GM13976 (cell line): ENCODE data around the gene TIMM13.

Experiments used
- DNase-seq: peaks from one replicate; pipeline ENCODE4 v3.0.0; 2012; ENCODE audit warnings: low spot score
- CTCF ChIP-seq: IDR thresholded peaks from 2 replicates; pipeline ENCODE4 v1.5.1; 2012; ENCODE audit warnings: borderline replicate concordance, mild to moderate bottlenecking; ENCODE audit not compliant: insufficient read depth; ENCODE audit errors: extremely low read depth, missing control alignments, control extremely low read depth
- in situ Hi-C: fragments of 300-500 bp; cut with MboI; formaldehyde crosslinking; loops from one replicate; pipeline ENCODE4 v1.12.0; 2022; ENCODE audit warnings: low sequenced_read_pairs, mixed read lengths, inconsistent platforms; ENCODE audit not compliant: unreplicated experiment

The TIMM13 gene

DNA sequence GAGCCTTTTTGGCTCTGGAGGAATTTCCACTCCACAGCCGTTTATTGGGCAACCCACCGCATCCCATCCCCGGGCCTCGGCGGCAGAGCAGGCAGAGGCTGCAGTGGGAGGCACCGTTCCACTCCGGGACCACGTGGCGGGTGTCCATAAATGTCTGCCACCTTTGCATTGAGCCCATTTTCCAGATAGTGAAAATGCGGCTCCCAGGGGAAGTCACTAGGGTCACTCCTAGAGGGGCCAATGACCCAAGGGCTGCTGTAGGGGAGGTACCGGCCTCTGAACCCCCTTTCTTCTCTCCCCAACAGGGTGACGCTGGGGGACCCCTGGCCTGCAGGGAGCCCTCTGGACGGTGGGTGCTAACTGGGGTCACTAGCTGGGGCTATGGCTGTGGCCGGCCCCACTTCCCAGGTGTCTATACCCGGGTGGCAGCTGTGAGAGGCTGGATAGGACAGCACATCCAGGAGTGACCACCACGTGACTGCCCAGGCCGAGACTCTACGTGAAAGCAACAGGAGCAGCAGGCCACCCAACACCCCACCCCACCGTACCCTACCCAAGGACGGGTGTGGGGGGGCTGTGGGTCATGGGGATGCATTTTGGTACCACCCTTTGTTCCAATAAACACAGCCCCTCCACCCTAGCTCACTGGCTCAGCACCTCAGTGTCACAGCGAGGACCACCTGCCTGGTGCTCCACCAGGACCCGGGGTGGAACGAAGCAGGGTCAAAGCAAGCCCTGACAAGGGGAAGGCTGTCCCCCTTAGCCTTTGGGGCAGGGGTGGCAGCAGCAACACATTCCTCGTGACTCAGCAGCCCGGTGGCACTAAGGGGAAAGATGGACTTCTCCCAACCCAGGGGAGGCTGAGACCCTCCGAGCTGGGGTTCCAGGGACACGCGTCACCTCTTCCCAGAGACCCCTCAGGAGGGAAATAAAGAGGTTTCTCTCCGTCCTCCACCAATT, 1.5 kb downstream of the TIMM13 start:
- in situ Hi-C loops = no loop called here
- no peak for TF ChIP-seq CTCF
- no peak for DNase-seq

GRCh38 chr19:2424686-2425621, 2.4 kb downstream of the TIMM13 start:
- in situ Hi-C loops = no loop called here
- no peak for DNase-seq
- TF ChIP-seq CTCF = no peak

- no peak for DNase-seq
- TF ChIP-seq CTCF = no peak
- in situ Hi-C loops = no loop called here
Measured at GRCh38 chr19:2423915-2424685, 3.3 kb downstream of the TIMM13 start.

- TF ChIP-seq CTCF = no peak
- in situ Hi-C loops = no loop called here
Measured at GRCh38 chr19:2423071-2423914, 4.1 kb downstream of the TIMM13 start.

DNA sequence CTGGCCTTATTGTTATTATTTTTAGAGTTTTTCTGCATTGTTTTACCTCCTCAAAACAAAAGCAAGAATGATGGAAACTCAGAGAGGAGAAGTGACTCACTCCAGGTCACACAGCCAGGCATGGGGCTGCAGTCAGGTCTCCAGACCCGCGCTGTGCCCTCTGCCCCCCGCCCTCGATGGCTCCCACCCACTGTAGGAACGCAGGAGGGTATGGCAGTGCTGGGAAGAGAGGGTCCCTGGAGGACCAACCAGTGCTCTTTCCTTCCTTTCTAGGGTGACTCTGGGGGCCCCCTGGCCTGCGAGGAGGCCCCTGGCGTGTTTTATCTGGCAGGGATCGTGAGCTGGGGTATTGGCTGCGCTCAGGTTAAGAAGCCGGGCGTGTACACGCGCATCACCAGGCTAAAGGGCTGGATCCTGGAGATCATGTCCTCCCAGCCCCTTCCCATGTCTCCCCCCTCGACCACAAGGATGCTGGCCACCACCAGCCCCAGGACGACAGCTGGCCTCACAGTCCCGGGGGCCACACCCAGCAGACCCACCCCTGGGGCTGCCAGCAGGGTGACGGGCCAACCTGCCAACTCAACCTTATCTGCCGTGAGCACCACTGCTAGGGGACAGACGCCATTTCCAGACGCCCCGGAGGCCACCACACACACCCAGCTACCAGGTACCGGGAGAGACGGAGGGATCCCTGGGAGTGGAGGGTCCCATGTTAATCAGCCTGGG, 5.6 kb downstream of the TIMM13 start:
- in situ Hi-C loops = no loop called here
- no peak for TF ChIP-seq CTCF
- DNase-seq = no peak

More at GRCh38 chr19:2423071-2423914, 4.1 kb downstream of the TIMM13 start:
- DNase-seq = no peak
